ENCODE results near the gene PLCH1. TPM values are rescaled to one million over a fixed set of nuclear protein-coding genes. Genes with fewer than 3 reads are reported as not detected.

The PLCH1 gene
- total and polyA plus RNA-seq, 7 donors: 0.03 to 1.1 (median 0.06) TPM; not detected in 2

DNA sequence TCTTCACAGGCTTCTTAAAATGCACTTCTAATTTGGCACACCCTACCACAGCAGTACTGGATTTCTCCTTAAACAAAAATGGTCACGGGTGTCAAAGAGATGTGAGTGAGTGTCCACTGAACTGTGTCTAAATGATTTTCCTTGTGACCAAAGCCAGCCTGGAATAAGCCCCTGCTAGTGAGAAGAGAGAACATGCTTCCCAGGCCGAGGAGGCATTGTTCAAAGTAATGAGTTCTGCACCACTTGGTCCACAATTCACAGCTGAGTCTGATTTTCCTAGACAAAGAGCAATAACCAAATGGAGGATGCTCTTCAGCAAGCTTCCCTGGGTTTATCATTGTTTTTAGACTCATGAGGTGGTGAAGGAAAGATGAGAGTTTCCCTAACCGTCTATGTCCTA is 3.8 kb downstream of the PLCH1 start:
- WGBS, 3 donors: 47 to 50% (median 48%) methylated on average over 3 of the region's 3 CpGs
- TF ChIP-seq, protein P1, sequence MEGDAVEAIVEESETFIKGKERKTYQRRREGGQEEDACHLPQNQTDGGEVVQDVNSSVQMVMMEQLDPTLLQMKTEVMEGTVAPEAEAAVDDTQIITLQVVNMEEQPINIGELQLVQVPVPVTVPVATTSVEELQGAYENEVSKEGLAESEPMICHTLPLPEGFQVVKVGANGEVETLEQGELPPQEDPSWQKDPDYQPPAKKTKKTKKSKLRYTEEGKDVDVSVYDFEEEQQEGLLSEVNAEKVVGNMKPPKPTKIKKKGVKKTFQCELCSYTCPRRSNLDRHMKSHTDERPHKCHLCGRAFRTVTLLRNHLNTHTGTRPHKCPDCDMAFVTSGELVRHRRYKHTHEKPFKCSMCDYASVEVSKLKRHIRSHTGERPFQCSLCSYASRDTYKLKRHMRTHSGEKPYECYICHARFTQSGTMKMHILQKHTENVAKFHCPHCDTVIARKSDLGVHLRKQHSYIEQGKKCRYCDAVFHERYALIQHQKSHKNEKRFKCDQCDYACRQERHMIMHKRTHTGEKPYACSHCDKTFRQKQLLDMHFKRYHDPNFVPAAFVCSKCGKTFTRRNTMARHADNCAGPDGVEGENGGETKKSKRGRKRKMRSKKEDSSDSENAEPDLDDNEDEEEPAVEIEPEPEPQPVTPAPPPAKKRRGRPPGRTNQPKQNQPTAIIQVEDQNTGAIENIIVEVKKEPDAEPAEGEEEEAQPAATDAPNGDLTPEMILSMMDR (IDR thresholded peaks at IDR 0.05): no peak
- no peaks in the 10 kb centered on the region for H3K9me3 ChIP-seq
- ATAC-seq: no peak
- intact Hi-C loops (cut with DNase I): loop anchor here in 1 of 2 donors (10.0 kb wide), 1 partner anchor 1294 kb away; no protein-coding TSS in a partner anchor
- no peak overlapping the region for H3K27ac ChIP-seq
- DNase-seq: no peak
- peaks cover 6% of the 10 kb centered on the region for H3K4me1 ChIP-seq
- no peaks in the 10 kb centered on the region for H3K36me3 ChIP-seq (ENCODE audit: insufficient read depth in 1 of 2, low read depth in 1 of 2)
- no peak overlapping the region for H3K4me3 ChIP-seq
- H3K27me3 ChIP-seq (ENCODE audit: insufficient read depth in 3 of 3, low read length in 2 of 3): peaks cover 6 to 41% (median 7%) of the 10 kb centered on the region in 3 donors

DNA sequence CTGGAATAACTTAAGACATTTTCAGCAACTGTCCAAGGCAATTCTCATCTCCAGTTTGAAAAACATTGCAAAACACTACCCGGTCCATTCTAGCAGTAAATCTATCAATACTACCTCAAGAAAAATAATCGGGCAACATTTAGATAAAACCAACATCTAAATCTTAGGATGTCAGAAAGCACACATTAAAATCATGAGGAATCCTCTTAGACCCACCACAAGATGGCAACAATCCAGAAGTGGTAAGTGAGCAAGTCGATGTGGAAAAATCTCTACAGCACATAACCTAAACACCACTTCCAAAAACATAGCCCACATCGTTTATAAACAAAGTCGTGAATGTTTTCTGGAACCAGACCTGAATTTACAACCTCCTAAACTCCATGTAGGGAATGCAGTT is 5.7 kb downstream of the PLCH1 start:
- H3K27ac ChIP-seq: no peak overlapping the region
- H3K36me3 ChIP-seq (ENCODE audit: insufficient read depth in 1 of 2, low read depth in 1 of 2): no peaks in the 10 kb centered on the region
- intact Hi-C loops (cut with DNase I): no loop called here
- WGBS, 3 donors: 28 to 33% (median 31%) methylated on average over 5 of the region's 5 CpGs
- ATAC-seq (no peak), DNase-seq (no peak)
- TF ChIP-seq, protein P1 (IDR thresholded peaks at IDR 0.05): no peak
- H3K4me1 ChIP-seq: peaks cover 6% of the 10 kb centered on the region
- no peak overlapping the region for H3K4me3 ChIP-seq
- peaks cover 3 to 39% (median 7%) of the 10 kb centered on the region in 3 donors for H3K27me3 ChIP-seq (ENCODE audit: insufficient read depth in 3 of 3, low read length in 2 of 3)
- H3K9me3 ChIP-seq: no peaks in the 10 kb centered on the region

DNA sequence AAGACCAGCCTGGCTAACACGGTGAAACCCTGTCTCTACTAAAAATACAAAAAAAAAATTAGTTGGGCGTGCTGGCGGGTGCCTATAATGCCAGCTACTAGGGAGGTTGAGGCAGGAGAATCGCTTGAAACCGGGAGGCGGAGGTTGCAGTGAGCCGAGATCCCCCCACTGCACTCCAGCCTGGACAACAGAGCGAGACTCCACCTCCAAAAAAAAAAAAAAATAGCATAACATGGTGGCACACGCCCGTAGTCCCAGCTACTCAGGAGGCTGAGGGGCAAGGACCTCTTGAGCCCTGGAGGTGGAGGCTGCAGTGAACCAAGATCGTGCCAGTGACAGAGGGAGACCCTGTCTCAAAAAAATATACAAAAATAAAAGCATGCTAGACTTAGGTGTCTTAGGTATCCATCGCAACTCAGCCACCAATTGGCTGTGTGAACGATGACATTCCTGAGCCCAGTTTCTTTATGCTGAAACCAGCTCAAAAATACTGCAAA is 6.2 kb downstream of the PLCH1 start:
- Histone ChIP-seq H3K4me1 (peaks cover 2% of the 10 kb centered on the region), H3K27ac (no peak overlapping the region), H3K4me3 (no peak overlapping the region), H3K9me3 (no peaks in the 10 kb centered on the region), H3K36me3 (ENCODE audit: insufficient read depth in 1 of 2, low read depth in 1 of 2) (no peaks in the 10 kb centered on the region), H3K27me3 (ENCODE audit: insufficient read depth in 3 of 3, low read length in 2 of 3) (peaks cover 3 to 34% (median 7%) of the 10 kb centered on the region in 3 donors)
- no peak for ATAC-seq
- intact Hi-C loops (cut with DNase I): no loop called here
- TF ChIP-seq, protein P1 (IDR thresholded peaks at IDR 0.05): no peak
- no peak for DNase-seq
- 83 to 86% (median 85%) methylated on average over 12 to 13 of the region's 13 CpGs for WGBS, 3 donors

DNA sequence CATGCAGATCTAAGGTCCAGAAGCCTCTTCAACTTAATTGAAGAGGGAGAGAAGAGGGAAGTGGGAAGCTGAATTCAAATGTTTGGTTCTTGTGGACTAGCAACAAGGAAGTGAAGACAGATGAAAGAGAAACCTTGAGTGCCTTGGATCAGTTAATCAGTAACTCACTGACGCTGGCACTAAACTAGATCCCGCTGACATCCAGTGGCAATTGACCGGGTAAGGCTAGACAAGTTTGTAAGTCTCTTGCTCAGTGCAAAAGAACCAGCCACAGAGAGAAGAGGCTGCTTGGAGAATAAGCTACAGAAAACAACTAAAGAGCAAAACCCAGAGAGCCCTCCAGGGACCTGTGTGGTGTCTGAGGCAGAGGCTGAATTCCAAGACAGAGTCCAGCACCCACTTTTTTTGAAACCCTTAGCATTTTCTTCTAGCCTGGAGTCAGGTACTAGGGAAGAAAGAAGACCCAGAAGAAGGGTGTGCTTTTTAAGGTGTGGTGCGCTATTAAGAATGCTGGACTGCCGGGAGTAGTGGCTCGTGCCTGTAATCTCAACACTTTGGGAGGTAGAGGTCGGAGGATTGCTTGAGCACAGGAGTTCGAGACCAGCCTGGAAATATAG is 6.9 kb downstream of the PLCH1 start:
- no peak for ATAC-seq
- TF ChIP-seq, protein P1 (IDR thresholded peaks at IDR 0.05): no peak
- H3K36me3 ChIP-seq (ENCODE audit: insufficient read depth in 1 of 2, low read depth in 1 of 2): no peaks in the 10 kb centered on the region
- intact Hi-C loops (cut with DNase I): no loop called here
- no peak overlapping the region for H3K4me3 ChIP-seq
- DNase-seq: no peak
- WGBS, 3 donors: 55 to 69% (median 58%) methylated on average over 8 of the region's 8 CpGs
- no peaks in the 10 kb centered on the region for H3K4me1 ChIP-seq
- no peaks in the 10 kb centered on the region for H3K9me3 ChIP-seq
- no peak overlapping the region for H3K27ac ChIP-seq
- peaks cover 3 to 29% (median 7%) of the 10 kb centered on the region in 3 donors for H3K27me3 ChIP-seq (ENCODE audit: insufficient read depth in 3 of 3, low read length in 2 of 3)
